AG09319 (cell line): ENCODE measurements around the gene PLTP.
A peak's percentile ranks its signal among the peaks of the same experiment; 100 is the strongest.

ENCODE experiments used
- DNase-seq: peaks from one replicate; pipeline ENCODE4 v3.0.0-alpha.2; 2010; ENCODE audit warnings: low read depth; ENCODE audit errors: extremely low read depth
- TF ChIP-seq, protein P1 (sequence below): IDR thresholded peaks from 2 replicates; pipeline ENCODE4 v1.5.1; 2011; ENCODE audit warnings: low read depth, mild to moderate bottlenecking, inconsistent platforms, low read length, moderate library complexity

PLTP gene

DNA sequence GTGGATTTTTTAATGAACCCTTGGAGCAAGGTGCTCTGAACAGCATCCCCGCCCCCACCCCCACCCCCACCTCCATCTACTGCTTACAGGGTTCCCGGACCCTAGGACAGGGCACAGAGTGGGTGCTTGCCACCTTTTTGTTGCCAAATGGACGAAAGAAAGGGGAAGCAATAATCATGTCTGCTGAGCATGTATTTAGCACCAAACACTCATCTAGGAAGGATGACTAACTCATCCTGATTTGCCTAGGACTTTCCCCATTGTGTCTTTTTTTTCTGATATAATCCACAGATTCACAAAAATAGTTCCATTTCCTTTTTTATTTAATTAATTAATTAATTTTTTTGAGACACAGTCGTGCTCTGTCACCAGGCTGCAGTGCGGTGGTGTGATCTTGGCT, 1.2 kb upstream of the PLTP start:
- TF ChIP-seq, protein P1, sequence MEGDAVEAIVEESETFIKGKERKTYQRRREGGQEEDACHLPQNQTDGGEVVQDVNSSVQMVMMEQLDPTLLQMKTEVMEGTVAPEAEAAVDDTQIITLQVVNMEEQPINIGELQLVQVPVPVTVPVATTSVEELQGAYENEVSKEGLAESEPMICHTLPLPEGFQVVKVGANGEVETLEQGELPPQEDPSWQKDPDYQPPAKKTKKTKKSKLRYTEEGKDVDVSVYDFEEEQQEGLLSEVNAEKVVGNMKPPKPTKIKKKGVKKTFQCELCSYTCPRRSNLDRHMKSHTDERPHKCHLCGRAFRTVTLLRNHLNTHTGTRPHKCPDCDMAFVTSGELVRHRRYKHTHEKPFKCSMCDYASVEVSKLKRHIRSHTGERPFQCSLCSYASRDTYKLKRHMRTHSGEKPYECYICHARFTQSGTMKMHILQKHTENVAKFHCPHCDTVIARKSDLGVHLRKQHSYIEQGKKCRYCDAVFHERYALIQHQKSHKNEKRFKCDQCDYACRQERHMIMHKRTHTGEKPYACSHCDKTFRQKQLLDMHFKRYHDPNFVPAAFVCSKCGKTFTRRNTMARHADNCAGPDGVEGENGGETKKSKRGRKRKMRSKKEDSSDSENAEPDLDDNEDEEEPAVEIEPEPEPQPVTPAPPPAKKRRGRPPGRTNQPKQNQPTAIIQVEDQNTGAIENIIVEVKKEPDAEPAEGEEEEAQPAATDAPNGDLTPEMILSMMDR: no peak
- DNase-seq: no peak

DNA sequence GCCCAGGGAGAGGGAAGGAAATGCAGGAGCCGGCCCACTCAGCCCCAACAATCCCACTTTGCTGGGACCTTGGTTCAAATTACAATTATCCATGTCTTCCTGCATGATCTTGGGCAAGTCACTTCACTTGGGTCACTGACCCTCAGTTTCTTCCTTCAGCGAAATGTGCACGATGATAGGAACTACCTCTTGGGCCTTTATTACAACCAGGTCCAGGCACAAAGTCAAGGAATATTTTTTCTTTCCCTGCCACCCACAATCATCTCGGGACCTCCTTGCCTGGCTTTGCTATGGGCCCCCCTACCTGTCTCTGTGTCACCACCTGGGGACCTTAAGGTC, 358 bp upstream of the PLTP start:
- TF ChIP-seq, protein P1: no peak
- DNase-seq: no peak

DNA sequence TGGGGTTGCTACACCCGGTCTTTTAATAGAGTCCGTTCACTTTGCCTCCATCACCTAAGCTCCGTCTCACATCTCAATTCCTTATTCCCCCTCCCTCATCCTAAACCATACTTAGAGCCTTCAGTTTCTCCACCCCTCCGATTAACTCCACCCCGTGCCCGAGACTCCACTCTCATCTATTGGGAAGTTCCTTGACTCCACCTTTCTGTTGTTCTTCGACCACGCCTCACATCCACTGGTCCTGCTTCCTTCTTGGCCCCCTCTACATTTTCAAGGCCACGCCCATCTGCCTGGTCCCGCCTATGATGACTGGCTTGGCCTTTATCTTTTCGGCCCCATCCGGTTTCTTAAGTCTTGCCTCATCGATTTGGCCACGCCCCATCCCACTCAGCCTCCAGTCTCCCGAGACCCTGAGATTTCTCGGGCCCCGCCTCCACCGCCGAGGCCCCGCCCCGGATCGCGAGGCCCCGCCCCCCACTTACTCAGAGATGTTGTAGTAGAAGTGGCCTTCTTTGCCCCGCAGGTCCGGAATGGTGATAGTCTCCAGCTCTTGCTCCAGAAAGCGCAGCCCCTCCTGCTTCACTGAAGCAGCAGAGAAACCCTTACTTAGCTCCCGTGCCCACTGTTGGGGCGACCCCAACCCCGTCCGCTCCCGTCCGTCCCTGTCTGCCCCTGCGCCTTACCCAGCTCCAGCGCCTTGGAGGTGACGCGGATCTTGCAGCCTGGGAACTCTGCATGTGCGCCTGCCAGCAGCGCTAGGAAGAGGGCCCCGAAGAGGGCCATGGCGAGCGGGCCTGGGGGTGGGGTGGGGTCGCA, 1.1 kb downstream of the PLTP start:
- TF ChIP-seq, protein P1: no peak
- peak; percentile 99 for DNase-seq

DNA sequence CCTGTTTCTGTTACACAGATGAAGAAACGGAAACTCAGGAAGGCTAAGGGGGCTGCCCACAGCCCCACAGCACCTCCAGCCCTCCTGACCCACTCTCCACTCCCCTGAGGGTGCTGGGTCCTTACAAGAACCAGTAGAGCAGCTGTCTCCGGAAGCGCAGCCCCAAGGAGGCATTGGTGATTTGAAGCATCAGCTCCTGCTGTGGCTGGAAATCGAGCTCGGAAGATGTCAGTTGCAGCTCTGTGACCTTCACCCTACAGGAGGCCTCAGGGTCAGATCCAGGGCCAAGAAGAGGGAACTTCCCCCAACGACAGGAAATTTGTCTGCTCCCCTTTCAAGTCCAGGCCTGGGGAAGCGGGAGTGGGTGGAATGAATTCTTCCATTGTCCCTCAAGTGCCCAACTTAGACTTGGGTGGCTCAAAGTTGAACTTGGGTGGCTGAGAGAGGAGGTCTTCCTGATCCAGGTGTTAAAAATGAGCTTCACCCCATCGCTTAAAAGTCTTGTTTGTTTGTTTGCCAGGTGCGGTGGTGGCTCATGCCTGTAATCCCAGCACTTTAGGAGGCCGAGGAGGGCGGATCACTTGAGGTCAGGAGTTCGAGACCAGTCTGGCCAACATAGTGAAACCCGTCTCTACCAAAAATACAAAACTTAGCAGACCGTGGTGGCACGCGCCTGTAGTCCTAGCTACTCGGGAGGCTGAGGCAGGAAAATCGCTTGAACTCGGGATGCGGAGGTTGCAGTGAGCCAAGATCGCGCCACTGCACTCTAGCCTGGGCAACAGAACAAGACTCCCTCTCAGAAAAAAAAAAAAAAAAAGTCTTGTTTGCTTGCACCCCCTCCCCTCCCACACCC, 1.9 kb downstream of the PLTP start:
- TF ChIP-seq, protein P1: no peak
- DNase-seq: no peak

DNA sequence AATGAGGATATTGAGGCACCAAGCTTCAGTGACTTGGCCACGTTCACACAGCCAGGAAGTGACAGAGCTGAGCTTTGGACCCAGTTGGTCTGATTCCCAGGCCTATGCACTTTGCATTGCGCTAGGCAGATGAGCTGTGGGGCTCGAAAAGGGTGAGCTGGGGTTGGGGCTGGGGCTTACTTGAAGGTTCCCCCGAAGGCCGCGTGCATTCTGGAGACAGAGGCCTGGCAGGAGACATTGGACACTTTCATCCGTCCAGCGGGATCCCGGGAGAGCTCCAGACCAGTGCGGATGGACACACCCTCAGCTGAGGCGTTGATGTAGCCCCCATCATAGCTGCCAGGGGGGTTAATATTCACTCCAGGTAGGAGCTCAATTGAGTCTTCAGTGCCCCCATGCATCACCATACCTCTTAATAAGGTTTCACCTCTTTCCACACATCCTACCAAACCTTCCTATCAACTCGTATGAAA, 2.6 kb downstream of the PLTP start:
- TF ChIP-seq, protein P1: no peak
- DNase-seq: no peak

DNA sequence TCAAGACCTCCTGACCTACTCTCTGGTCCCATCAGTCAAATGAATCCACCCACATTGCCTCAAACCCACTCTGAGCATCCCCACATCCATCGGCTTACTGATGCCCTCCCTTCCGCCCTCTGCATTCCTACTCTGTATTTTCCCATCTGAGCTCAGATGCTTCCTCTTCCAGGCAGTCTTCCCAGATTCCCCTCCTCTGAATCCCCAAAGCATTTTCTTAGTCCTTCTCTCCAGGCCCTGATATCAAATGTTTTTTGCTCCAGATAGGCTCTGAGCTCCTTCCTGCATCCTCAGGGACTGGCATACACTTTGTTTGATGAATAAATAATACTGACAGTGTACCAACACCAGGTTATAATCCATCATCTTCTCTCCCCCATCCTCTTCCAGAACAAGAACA, 3.9 kb downstream of the PLTP start:
- TF ChIP-seq, protein P1: no peak
- DNase-seq: no peak
